H1 (cell line): ENCODE results near the gene PKN1. TPM values are rescaled to one million over a fixed set of nuclear protein-coding genes. Genes with fewer than 3 reads are reported as not detected.

Source experiments
- CTCF ChIA-PET: fragments of 300-600 bp; sonication (Branson Sonifier 250); formaldehyde crosslinking; loops from one replicate; lab custom pipeline; 2021; ENCODE audit not compliant: partially characterized antibody; lab: Charles Lee
- POLR2A ChIA-PET: fragments of 300-600 bp; sonication (Branson Sonifier 250); formaldehyde crosslinking; loops from one replicate; lab custom pipeline; 2021; ENCODE audit warnings: inconsistent platforms; ENCODE audit not compliant: partially characterized antibody; lab: Charles Lee
- DNase-seq, 2 experiments: peaks; one replicate each; pipeline versions ENCODE4 v3.0.0 to v3.0.0-alpha.2; 2010 to 2022; ENCODE audit warnings: low spot score in 2 of 2, low read depth in 1 of 2, mixed read lengths in 1 of 2
- FAIRE-seq: peaks from 2 replicates; lab custom pipeline; 2011; peaks lifted over from hg19 to GRCh38; lab: Jason Lieb, UNC
- H2AFZ ChIP-seq: 2 replicates; pipeline ENCODE4 v1.8.1; 2012; ENCODE audit warnings: low read length, inconsistent platforms
- H2AK5ac ChIP-seq: 2 replicates; pipeline ENCODE4 v1.6.1; 2013; ENCODE audit warnings: low read depth, low read length
- H2BK120ac ChIP-seq: replicated peaks from 2 replicates; pipeline ENCODE3; 2013; ENCODE audit warnings: low read depth, low read length, inconsistent platforms
- H2BK12ac ChIP-seq: 2 replicates; pipeline ENCODE4 v1.6.1; 2013; ENCODE audit warnings: low read depth, low read length
- H2BK15ac ChIP-seq: 2 replicates; pipeline ENCODE4 v1.6.1; 2013; ENCODE audit warnings: low read length
- H2BK20ac ChIP-seq: 2 replicates; pipeline ENCODE4 v1.6.1; 2013; ENCODE audit warnings: low read length
- H2BK5ac ChIP-seq: 2 replicates; pipeline ENCODE4 v1.6.1; 2013; ENCODE audit warnings: low read depth, low read length
- H3K14ac ChIP-seq: 2 replicates; pipeline ENCODE4 v1.6.1; 2013; ENCODE audit warnings: inconsistent platforms; ENCODE audit not compliant: insufficient read length
- H3K18ac ChIP-seq: 2 replicates; pipeline ENCODE4 v1.6.1; 2013; ENCODE audit warnings: low read length; ENCODE audit errors: extremely low read depth
- H3K23ac ChIP-seq: 2 replicates; pipeline ENCODE4 v1.6.1; 2013; ENCODE audit warnings: inconsistent platforms; ENCODE audit not compliant: insufficient read length
- H3K23me2 ChIP-seq: 2 replicates; pipeline ENCODE4 v1.6.1; 2013; ENCODE audit warnings: low read depth, low read length
- H3K27ac ChIP-seq: 2 replicates; pipeline ENCODE4 v1.6.1; 2011; ENCODE audit warnings: low read depth, low read length, inconsistent platforms
- H3K27me3 ChIP-seq, 4 experiments: replicated peaks in 1 of 4; 1 replicate in 1 of 4; 2 replicates in 3 of 4; pipeline versions ENCODE4 v1.6.1 to v1.8.1; 2011 to 2013; ENCODE audit warnings: low read length in 3 of 4, mild to moderate bottlenecking in 3 of 4, inconsistent platforms in 2 of 4, mixed read lengths in 2 of 4, moderate library complexity in 1 of 4; ENCODE audit not compliant: control insufficient read depth in 3 of 4, insufficient read depth in 3 of 4; ENCODE audit errors: extremely low read depth in 1 of 4
- H3K36me3 ChIP-seq, 4 experiments: 2 replicates each; pipeline versions ENCODE4 v1.6.1 to v1.8.1; 2011 to 2013; ENCODE audit warnings: mild to moderate bottlenecking in 4 of 4, low read length in 3 of 4, moderate library complexity in 2 of 4, control low read depth in 1 of 4, inconsistent platforms in 1 of 4; ENCODE audit not compliant: insufficient read depth in 4 of 4, control insufficient read depth in 2 of 4
- H3K4ac ChIP-seq: replicated peaks from 2 replicates; pipeline ENCODE3; 2013; ENCODE audit warnings: low read length, low read depth, mixed read lengths, inconsistent platforms; ENCODE audit not compliant: insufficient read length
- H3K4me1 ChIP-seq, 4 experiments: replicated peaks in 1 of 4; 1 replicate in 1 of 4; 2 replicates in 3 of 4; pipeline versions ENCODE4 v1.6.1 to v1.8.1; 2011 to 2013; ENCODE audit warnings: low read length in 3 of 4, inconsistent platforms in 2 of 4, mixed read lengths in 1 of 4; ENCODE audit not compliant: insufficient read depth in 4 of 4, control insufficient read depth in 3 of 4
- H3K4me2 ChIP-seq, 2 experiments: 2 replicates each; pipeline versions ENCODE4 v1.6.1 to v1.8.1; 2011 to 2013; ENCODE audit warnings: low read depth in 2 of 2, low read length in 2 of 2, control low read depth in 1 of 2, inconsistent platforms in 1 of 2, mild to moderate bottlenecking in 1 of 2; ENCODE audit not compliant: insufficient read depth in 1 of 2
- H3K4me3 ChIP-seq, 4 experiments: fragments of 200-600, 300-600 bp in 1 of 4; sonication (generic), shearing (Covaris generic), sonication (Bioruptor Twin) in 1 of 4; 2 replicates each; pipeline versions ENCODE4 v1.5.1 to v1.8.1; 2011 to 2016; ENCODE audit warnings: low read length in 4 of 4, low read depth in 3 of 4, control low read depth in 2 of 4, inconsistent platforms in 2 of 4, mild to moderate bottlenecking in 2 of 4, mixed read lengths in 1 of 4, moderate library complexity in 1 of 4; ENCODE audit not compliant: insufficient read depth in 2 of 4; ENCODE audit errors: extremely low read depth in 1 of 4
- H3K56ac ChIP-seq: replicated peaks from 2 replicates; pipeline ENCODE3; 2013; ENCODE audit warnings: low read depth, mild to moderate bottlenecking, mixed read lengths, low read length, inconsistent platforms; ENCODE audit not compliant: insufficient read length
- H3K79me1 ChIP-seq: 2 replicates; pipeline ENCODE4 v1.6.1; 2013; ENCODE audit warnings: low read depth, low read length, control low read depth
- H3K79me2 ChIP-seq, 2 experiments: 2 replicates each; pipeline versions ENCODE4 v1.6.1 to v1.8.1; 2012 to 2013; ENCODE audit warnings: low read length in 2 of 2, mild to moderate bottlenecking in 2 of 2, inconsistent platforms in 1 of 2; ENCODE audit not compliant: insufficient read depth in 2 of 2, control insufficient read depth in 1 of 2
- H3K9ac ChIP-seq, 4 experiments: replicated peaks in 1 of 4; 1 replicate in 1 of 4; 2 replicates in 3 of 4; pipeline versions ENCODE4 v1.6.1 to v1.8.1; 2011 to 2013; ENCODE audit warnings: low read depth in 3 of 4, low read length in 3 of 4, control low read depth in 2 of 4, mild to moderate bottlenecking in 2 of 4, moderate library complexity in 2 of 4, inconsistent platforms in 1 of 4; ENCODE audit errors: extremely low read depth in 1 of 4
- H3K9me3 ChIP-seq, 2 experiments: 2 replicates each; pipeline versions ENCODE4 v1.6.1 to v1.8.1; 2012 to 2013; ENCODE audit warnings: mild to moderate bottlenecking in 2 of 2, moderate library complexity in 2 of 2, control low read depth in 1 of 2, inconsistent platforms in 1 of 2, low read depth in 1 of 2, low read length in 1 of 2, mixed read lengths in 1 of 2; ENCODE audit not compliant: insufficient read depth in 2 of 2
- H4K20me1 ChIP-seq, 2 experiments: replicated peaks in 1 of 2; 2 replicates each; pipeline versions ENCODE3 to v1.8.1; 2011 to 2013; ENCODE audit warnings: inconsistent platforms in 2 of 2, low read length in 2 of 2, mild to moderate bottlenecking in 1 of 2; ENCODE audit not compliant: insufficient read depth in 2 of 2, control insufficient read depth in 1 of 2
- H4K5ac ChIP-seq: 2 replicates; pipeline ENCODE4 v1.6.1; 2013; ENCODE audit warnings: low read length, low read depth, mixed read lengths, inconsistent platforms; ENCODE audit not compliant: insufficient read length
- H4K8ac ChIP-seq: 2 replicates; pipeline ENCODE4 v1.8.0; 2013; ENCODE audit warnings: mild to moderate bottlenecking, moderate library complexity, low read length, inconsistent platforms; ENCODE audit not compliant: insufficient read depth; ENCODE audit errors: extremely low read depth
- H4K91ac ChIP-seq: replicated peaks from 2 replicates; pipeline ENCODE3; 2013; ENCODE audit warnings: low read length, mixed read lengths, inconsistent platforms; ENCODE audit not compliant: insufficient read length
- BACH1 ChIP-seq: IDR thresholded peaks from 2 replicates; pipeline ENCODE4 v1.6.1; 2012; ENCODE audit warnings: low read length, improper control_type of control experiment
- BCL11A ChIP-seq, 2 experiments: IDR thresholded peaks; one replicate each; pipeline ENCODE4 v1.6.1; 2011; ENCODE audit warnings: low read depth in 2 of 2, low read length in 2 of 2, mild to moderate bottlenecking in 2 of 2
- CTBP2 ChIP-seq: IDR thresholded peaks from 2 replicates; pipeline ENCODE4 v1.7.0; 2011; ENCODE audit warnings: borderline replicate concordance, mild to moderate bottlenecking, moderate library complexity, mixed read lengths, low read length; ENCODE audit not compliant: insufficient read depth, insufficient read length
- E2F6 ChIP-seq: IDR thresholded peaks from 2 replicates; pipeline ENCODE4 v1.6.1; 2012; ENCODE audit warnings: inconsistent platforms
- EP300 ChIP-seq, 2 experiments: IDR thresholded peaks; 1 replicate in 1 of 2; 2 replicates in 1 of 2; pipeline ENCODE4 v1.6.1; 2011 to 2012; ENCODE audit warnings: low read depth in 2 of 2, low read length in 2 of 2, mild to moderate bottlenecking in 2 of 2, borderline replicate concordance in 1 of 2, inconsistent platforms in 1 of 2, moderate library complexity in 1 of 2
- EZH2 ChIP-seq: fragments of 200-600 bp; sonication (generic); IDR thresholded peaks from 2 replicates; pipeline ENCODE4 v1.7.1; 2012; ENCODE audit warnings: low read depth, mild to moderate bottlenecking, moderate library complexity, low read length, inconsistent platforms; ENCODE audit not compliant: severe bottlenecking
- GABPA ChIP-seq: IDR thresholded peaks from 2 replicates; pipeline ENCODE4 v1.6.1; 2011; ENCODE audit warnings: mild to moderate bottlenecking, low read length, moderate library complexity, borderline replicate concordance; ENCODE audit not compliant: insufficient read depth
- NRF1 ChIP-seq: IDR thresholded peaks from 2 replicates; pipeline ENCODE4 v1.6.1; 2011; ENCODE audit warnings: mild to moderate bottlenecking, low read depth, low read length, improper control_type of control experiment
- RNF2 ChIP-seq: fragments of 200-900, 300-1000 bp; sonication (generic); IDR thresholded peaks from 2 replicates; pipeline ENCODE4 v1.7.1; 2016; ENCODE audit warnings: borderline replicate concordance, low read depth, mild to moderate bottlenecking, antibody characterized with exemption, low read length; ENCODE audit not compliant: poor library complexity, severe bottlenecking; ENCODE audit errors: missing control alignments
- SP4 ChIP-seq: IDR thresholded peaks from 2 replicates; pipeline ENCODE4 v1.6.1; 2012; ENCODE audit warnings: low read length, inconsistent platforms
- TAF1 ChIP-seq: IDR thresholded peaks from 2 replicates; pipeline ENCODE4 v1.6.1; 2011; ENCODE audit warnings: mild to moderate bottlenecking, low read depth, low read length
- YY1 ChIP-seq: IDR thresholded peaks from 2 replicates; pipeline ENCODE4 v1.6.1; 2011; ENCODE audit warnings: low read depth, mild to moderate bottlenecking, low read length
- WGBS, 2 experiments: shearing (Covaris generic) in 1 of 2; methylation state at CpG; one replicate each; pipeline versions ENCODE4 v1.1.6 to v1.1.7; 2013 to 2015; ENCODE audit warnings: low lambda C conversion rate in 2 of 2, mixed read lengths in 2 of 2, inconsistent platforms in 1 of 2, low coverage in 1 of 2, missing lambda C conversion rate in 1 of 2; ENCODE audit not compliant: insufficient replicate concordance in 2 of 2, insufficient coverage in 1 of 2, insufficient read length in 1 of 2; ENCODE audit errors: extremely low coverage in 1 of 2, missing lambda C conversion rate in 1 of 2; 5-methylcytosine and 5-hydroxymethylcytosine counted together
- polyA plus RNA-seq, 7 experiments: library from polyadenylated mRNA; depleted of rRNA in 3 of 7; stranded (reverse) in 5 of 7; unstranded in 2 of 7; fragments of >200 nt in 5 of 7; fragments of 200-250 nt in 2 of 7; gene quantifications; 1 replicate in 5 of 7; 2 replicates in 1 of 7; 4 replicates in 1 of 7; pipeline versions ENCODE4 v1.2.1 to v1.2.3, GENCODE V29; 2011 to 2013; ENCODE audit warnings: missing spikeins in 2 of 7, mixed read lengths in 2 of 7
- total RNA-seq: library from RNA; stranded (reverse); fragmentation: NEBNext Ultra II Directional; extraction: Animal tissue kit (Norgen Biotek cat#: 25700); gene quantifications from 2 replicates; pipeline ENCODE4 v1.2.1, GENCODE V29; 2021

The PKN1 gene
- total and polyA plus RNA-seq, 2 of the 8 experiments (the other 6 are each of a cell fraction or from before 2014, with no cell fraction given): 65.2 to 162 TPM

GRCh38 chr19:14393329-14393728, 39.8 kb upstream of the PKN1 start:
- H2BK15ac ChIP-seq: no peak overlapping the region
- H4K91ac ChIP-seq: no peak overlapping the region
- no peak for FAIRE-seq
- H3K18ac ChIP-seq: peak overlapping the region; percentile 60; the same call in 1 of the 2 replicates
- no peak for DNase-seq
- H4K5ac ChIP-seq: no peak overlapping the region
- no peak overlapping the region for H3K27ac ChIP-seq
- H3K4me3 ChIP-seq: no peak overlapping the region
- WGBS, 2 experiments: 68% methylated on average over 4 of the region's 5 CpGs; no CpG with 5 or more reads in 1 of the 2 experiments
- 0 out of 2 replicates have a peak overlapping the region, but pooled peaks have one; percentile 14 for H4K8ac ChIP-seq
- H3K4ac ChIP-seq: no peak overlapping the region
- H3K9ac ChIP-seq: no peak overlapping the region
- no peaks in the 10 kb centered on the region for H3K79me1 ChIP-seq
- no peaks in the 10 kb centered on the region for H4K20me1 ChIP-seq
- no peak overlapping the region for H3K56ac ChIP-seq
- H2BK12ac ChIP-seq: no peak overlapping the region
- H3K4me2 ChIP-seq: no peak overlapping the region
- H3K4me1 ChIP-seq: peaks cover 0 to 8% (median 5%) of the 10 kb centered on the region in 4 experiments; a peak in 5 of 7 replicates
- no peaks in the 10 kb centered on the region for H3K27me3 ChIP-seq
- no peak overlapping the region for H3K23ac ChIP-seq
- no peak overlapping the region for H2BK5ac ChIP-seq
- no peak overlapping the region for H3K14ac ChIP-seq
- no peaks in the 10 kb centered on the region for H3K36me3 ChIP-seq
- no peaks in the 10 kb centered on the region; the same call in 1 of the 2 replicates for H3K23me2 ChIP-seq
- H3K9me3 ChIP-seq: no peaks in the 10 kb centered on the region
- CTCF ChIA-PET: interaction anchor here (0.6 to 3.5 kb wide), 5 partner anchors 12 to 257 kb away, joined by 3 to 20 read pairs (median 3); partner anchors contain the start of gene ASF1B
- no peak overlapping the region for H2AK5ac ChIP-seq
- POLR2A ChIA-PET: interaction anchor here (0.6 to 4.8 kb wide), 3 partner anchors 12 to 27 kb away, joined by 3 to 24 read pairs (median 4); no protein-coding TSS in a partner anchor
- H2BK20ac ChIP-seq: no peak overlapping the region
- H3K79me2 ChIP-seq: no peaks in the 10 kb centered on the region
- peak overlapping the region; percentile 34; the same call in 1 of the 2 replicates for H2AFZ ChIP-seq
- no peak overlapping the region for H2BK120ac ChIP-seq
- TF ChIP-seq BACH1: no peak
- TF ChIP-seq NRF1: no peak
- no peak for TF ChIP-seq TAF1
- no peak for TF ChIP-seq BCL11A (IDR thresholded peaks at IDR 0.05; ENCODE audit: low read depth in 2 of 2, low read length in 2 of 2)
- TF ChIP-seq RNF2: no peak
- TF ChIP-seq E2F6: no peak
- TF ChIP-seq CTBP2: no peak
- no peak for TF ChIP-seq EZH2
- no peak for TF ChIP-seq SP4
- TF ChIP-seq EP300 (IDR thresholded peaks at IDR 0.05; ENCODE audit: borderline replicate concordance in 1 of 2, low read depth in 2 of 2, low read length in 2 of 2): no peak
- TF ChIP-seq YY1: no peak
- no peak for TF ChIP-seq GABPA
